ENCODE measurements around the gene BAD.

The BAD gene

GRCh38 chr11:64275031-64275800, 9.2 kb downstream of the BAD start:
- DNase-seq: no peak

- DNase-seq: peak; percentile 98
Measured at GRCh38 chr11:64269540-64270220, 14.8 kb downstream of the BAD start.

GRCh38 chr11:64268893-64269539, 15.4 kb downstream of the BAD start:
- DNase-seq: peak; percentile 42

GRCh38 chr11:64268025-64268892, 16.2 kb downstream of the BAD start:
- DNase-seq: no peak

- DNase-seq: no peak
Measured at GRCh38 chr11:64267207-64267945, 17.1 kb downstream of the BAD start.

- DNase-seq: no peak
Measured at GRCh38 chr11:64266339-64266738, 18.1 kb downstream of the BAD start.

GRCh38 chr11:64265176-64266160, 19.0 kb downstream of the BAD start:
- no peak for DNase-seq

GRCh38 chr11:64264371-64264852, 20.1 kb downstream of the BAD start:
- DNase-seq: no peak

- DNase-seq: no peak
Measured at GRCh38 chr11:64263947-64264317, 20.5 kb downstream of the BAD start.

- DNase-seq: no peak
Measured at GRCh38 chr11:64263021-64263946, 21.2 kb downstream of the BAD start.

GRCh38 chr11:64262271-64263002, 22.0 kb downstream of the BAD start:
- no peak for DNase-seq

- DNase-seq: no peak
Measured at GRCh38 chr11:64261556-64262080, 22.8 kb downstream of the BAD start.

GRCh38 chr11:64260147-64260708, 24.2 kb downstream of the BAD start:
- DNase-seq: no peak

GRCh38 chr11:64259533-64260067, 24.9 kb downstream of the BAD start:
- no peak for DNase-seq

GRCh38 chr11:64258946-64259532, 25.4 kb downstream of the BAD start:
- DNase-seq: no peak

- DNase-seq: no peak
Measured at GRCh38 chr11:64258356-64258755, 26.1 kb downstream of the BAD start.

GRCh38 chr11:64256300-64256699, 28.2 kb downstream of the BAD start:
- DNase-seq: no peak
